Astrocyte of the cerebellum (primary cell): Measurements from ENCODE around the gene TMTC1.

Experiments
- DNase-seq: peaks from one replicate; pipeline ENCODE4 v3.0.0-alpha.2; 2011; ENCODE audit warnings: low read depth
- H3K4me3 ChIP-seq: 2 replicates; pipeline ENCODE4 v1.5.1; 2011; ENCODE audit warnings: mild to moderate bottlenecking, low read depth, low read length, moderate library complexity
- in situ Hi-C: cut with HindIII; loops from 2 replicates; pipeline ENCODE4 v1.10.0; 2017; ENCODE audit warnings: low sequenced_read_pairs
- TF ChIP-seq, protein P1 (sequence below): IDR thresholded peaks from 2 replicates; pipeline ENCODE4 v1.5.1; 2012; ENCODE audit warnings: low read length, low read depth, moderate library complexity, mild to moderate bottlenecking; ENCODE audit errors: missing control alignments

Gene TMTC1

GRCh38 chr12:29608581-29608980, 175.2 kb downstream of the TMTC1 start:
- TF ChIP-seq, protein P1, sequence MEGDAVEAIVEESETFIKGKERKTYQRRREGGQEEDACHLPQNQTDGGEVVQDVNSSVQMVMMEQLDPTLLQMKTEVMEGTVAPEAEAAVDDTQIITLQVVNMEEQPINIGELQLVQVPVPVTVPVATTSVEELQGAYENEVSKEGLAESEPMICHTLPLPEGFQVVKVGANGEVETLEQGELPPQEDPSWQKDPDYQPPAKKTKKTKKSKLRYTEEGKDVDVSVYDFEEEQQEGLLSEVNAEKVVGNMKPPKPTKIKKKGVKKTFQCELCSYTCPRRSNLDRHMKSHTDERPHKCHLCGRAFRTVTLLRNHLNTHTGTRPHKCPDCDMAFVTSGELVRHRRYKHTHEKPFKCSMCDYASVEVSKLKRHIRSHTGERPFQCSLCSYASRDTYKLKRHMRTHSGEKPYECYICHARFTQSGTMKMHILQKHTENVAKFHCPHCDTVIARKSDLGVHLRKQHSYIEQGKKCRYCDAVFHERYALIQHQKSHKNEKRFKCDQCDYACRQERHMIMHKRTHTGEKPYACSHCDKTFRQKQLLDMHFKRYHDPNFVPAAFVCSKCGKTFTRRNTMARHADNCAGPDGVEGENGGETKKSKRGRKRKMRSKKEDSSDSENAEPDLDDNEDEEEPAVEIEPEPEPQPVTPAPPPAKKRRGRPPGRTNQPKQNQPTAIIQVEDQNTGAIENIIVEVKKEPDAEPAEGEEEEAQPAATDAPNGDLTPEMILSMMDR: no peak
- no peak overlapping the region for H3K4me3 ChIP-seq
- in situ Hi-C loops: no loop called here
- no peak for DNase-seq

- in situ Hi-C loops: no loop called here
- TF ChIP-seq, protein P1: no peak
- no peak overlapping the region for H3K4me3 ChIP-seq
- DNase-seq: no peak
Observed at GRCh38 chr12:29599381-29599780, 184.4 kb downstream of the TMTC1 start.

DNA sequence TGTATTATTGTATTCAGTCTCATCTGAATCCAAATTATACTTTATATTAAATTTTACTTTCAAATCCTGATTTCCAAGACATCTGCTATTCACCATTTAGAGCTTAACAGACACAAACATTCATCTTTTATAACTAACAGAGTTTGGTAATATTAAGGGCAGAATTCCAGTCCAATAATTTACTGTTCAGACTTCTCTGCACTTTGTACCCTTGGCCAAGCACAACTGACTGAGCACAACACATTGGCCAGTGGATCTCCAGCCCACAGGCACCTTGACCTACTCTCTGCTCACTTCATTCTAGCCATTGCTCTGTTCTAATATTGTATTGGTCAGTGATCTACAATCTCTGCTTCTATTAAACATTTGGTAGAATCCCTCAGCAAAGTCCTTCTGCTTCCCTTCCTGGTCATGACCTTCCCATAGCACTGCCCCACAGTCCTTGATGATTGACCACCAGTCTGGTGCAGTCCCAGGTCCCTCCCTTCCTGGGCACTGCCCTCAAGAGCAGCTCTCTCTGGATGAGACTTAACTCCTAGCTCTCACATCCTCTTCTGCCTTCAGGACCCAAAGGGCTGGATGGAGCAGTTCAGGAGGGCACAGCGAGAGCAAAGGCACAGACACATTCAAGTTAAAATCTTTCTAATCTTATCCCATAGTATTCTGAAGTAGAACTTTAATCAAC, 188.5 kb downstream of the TMTC1 start:
- TF ChIP-seq, protein P1: no peak
- no peak overlapping the region for H3K4me3 ChIP-seq
- no peak for DNase-seq
- in situ Hi-C loops: no loop called here

- TF ChIP-seq, protein P1: no peak
- no peak overlapping the region for H3K4me3 ChIP-seq
- DNase-seq: no peak
- in situ Hi-C loops: no loop called here
Observed at GRCh38 chr12:29593001-29593400, 190.7 kb downstream of the TMTC1 start.

GRCh38 chr12:29591140-29592020, 192.4 kb downstream of the TMTC1 start:
- DNase-seq: no peak
- TF ChIP-seq, protein P1: peak; percentile 52
- H3K4me3 ChIP-seq: no peak overlapping the region
- in situ Hi-C loops: no loop called here

DNA sequence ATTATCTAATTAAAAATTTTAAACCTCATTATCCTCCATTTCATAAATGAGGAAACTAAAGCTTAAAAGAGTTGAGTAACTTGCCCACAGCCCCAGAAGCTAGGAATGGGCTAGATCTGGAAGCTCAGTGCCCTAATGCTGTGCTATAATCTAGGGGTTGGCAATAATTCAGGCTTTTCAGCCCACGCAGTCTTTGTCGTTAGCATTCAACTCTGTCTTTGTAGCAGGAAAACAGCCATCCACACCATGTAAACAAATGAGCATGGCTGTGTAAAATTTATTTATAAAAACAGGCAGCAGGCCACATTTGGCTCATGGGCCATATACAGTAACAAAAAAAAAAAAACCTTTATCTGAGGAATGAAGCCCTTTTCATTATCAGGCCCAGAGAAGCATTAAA, 193.9 kb downstream of the TMTC1 start:
- DNase-seq: no peak
- TF ChIP-seq, protein P1: no peak
- in situ Hi-C loops: no loop called here
- no peak overlapping the region for H3K4me3 ChIP-seq
